Measurements from ENCODE around the gene RNF123. TPM values are rescaled to one million over a fixed set of nuclear protein-coding genes. Genes with fewer than 3 reads are reported as not detected.

The RNF123 gene
- total RNA-seq, 1 experiment from 2014 or later, result 40.6 TPM

DNA sequence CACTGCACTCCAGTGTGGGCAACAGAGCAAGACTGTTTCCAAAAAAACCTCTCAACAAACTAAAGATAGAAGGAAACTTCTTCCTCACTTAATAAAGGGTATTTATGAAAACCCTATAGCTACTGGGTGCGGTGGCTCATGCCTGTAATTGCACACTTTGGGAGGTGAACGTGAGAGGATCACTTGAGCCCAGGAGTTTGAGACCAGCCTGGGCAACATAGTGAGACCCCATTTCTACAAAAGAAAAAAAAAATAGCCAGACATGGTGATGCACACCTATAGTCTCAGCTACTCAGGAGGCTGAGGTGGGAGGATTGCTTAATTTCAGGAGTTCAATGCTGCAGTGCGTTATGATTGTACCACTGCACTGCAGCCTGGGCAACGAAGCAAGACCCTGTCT lies 74.6 kb downstream of the RNF123 start:
- no peaks in the 10 kb centered on the region for H3K27me3 ChIP-seq (ENCODE audit: insufficient read depth, low read length)
- H4K8ac ChIP-seq (replicated peaks; ENCODE audit: insufficient read length, low read depth, low read length), result no peak overlapping the region
- H4K5ac ChIP-seq (ENCODE audit: insufficient read length, low read depth, low read length), result no peak overlapping the region
- Mint-ChIP-seq H3K27me3 (ENCODE audit: low read depth) (no peaks in the 10 kb centered on the region), H3K4me1 (no peaks in the 10 kb centered on the region), H3K36me3 (ENCODE audit: insufficient read depth in 1 of 3, low read depth in 3 of 3) (no peaks in the 10 kb centered on the region; a peak in 1 of 7 replicates), H3K27ac (no peak overlapping the region), H3K4me3 (no peak overlapping the region), H3K9me3 (no peaks in the 10 kb centered on the region)
- H2BK15ac ChIP-seq (ENCODE audit: low read depth, low read length), result no peak overlapping the region
- peaks cover 14% of the 10 kb centered on the region for H3K79me1 ChIP-seq (ENCODE audit: insufficient read depth, low read depth, low read length, poor library complexity, severe bottlenecking)
- H2BK20ac ChIP-seq (ENCODE audit: low read depth, low read length, poor library complexity, severe bottlenecking), result no peak overlapping the region
- no peak for DNase-seq
- H3K4me1 ChIP-seq (ENCODE audit: insufficient read depth, low read length), result no peaks in the 10 kb centered on the region
- H3K23me2 ChIP-seq (ENCODE audit: insufficient read length, low read depth, low read length, poor library complexity, severe bottlenecking), result no peaks in the 10 kb centered on the region
- H2BK120ac ChIP-seq (ENCODE audit: low read depth, low read length, poor library complexity, severe bottlenecking), result no peak overlapping the region
- H2AK5ac ChIP-seq (ENCODE audit: insufficient read length, low read length), result no peak overlapping the region
- no peak overlapping the region for H3K18ac ChIP-seq (ENCODE audit: insufficient read length, low read depth, low read length)
- no peak overlapping the region for H3K27ac ChIP-seq (ENCODE audit: insufficient read length, low read depth, low read length)
- H3K9me3 ChIP-seq (ENCODE audit: control insufficient read depth, low read depth, low read length), result no peaks in the 10 kb centered on the region
- H3K23ac ChIP-seq (ENCODE audit: insufficient read length, low read depth, low read length), result no peak overlapping the region
- H3K4ac ChIP-seq (ENCODE audit: low read depth, low read length), result no peak overlapping the region
- H3K14ac ChIP-seq (ENCODE audit: insufficient read depth, low read length), result no peak overlapping the region
- TF ChIP-seq, protein P1, sequence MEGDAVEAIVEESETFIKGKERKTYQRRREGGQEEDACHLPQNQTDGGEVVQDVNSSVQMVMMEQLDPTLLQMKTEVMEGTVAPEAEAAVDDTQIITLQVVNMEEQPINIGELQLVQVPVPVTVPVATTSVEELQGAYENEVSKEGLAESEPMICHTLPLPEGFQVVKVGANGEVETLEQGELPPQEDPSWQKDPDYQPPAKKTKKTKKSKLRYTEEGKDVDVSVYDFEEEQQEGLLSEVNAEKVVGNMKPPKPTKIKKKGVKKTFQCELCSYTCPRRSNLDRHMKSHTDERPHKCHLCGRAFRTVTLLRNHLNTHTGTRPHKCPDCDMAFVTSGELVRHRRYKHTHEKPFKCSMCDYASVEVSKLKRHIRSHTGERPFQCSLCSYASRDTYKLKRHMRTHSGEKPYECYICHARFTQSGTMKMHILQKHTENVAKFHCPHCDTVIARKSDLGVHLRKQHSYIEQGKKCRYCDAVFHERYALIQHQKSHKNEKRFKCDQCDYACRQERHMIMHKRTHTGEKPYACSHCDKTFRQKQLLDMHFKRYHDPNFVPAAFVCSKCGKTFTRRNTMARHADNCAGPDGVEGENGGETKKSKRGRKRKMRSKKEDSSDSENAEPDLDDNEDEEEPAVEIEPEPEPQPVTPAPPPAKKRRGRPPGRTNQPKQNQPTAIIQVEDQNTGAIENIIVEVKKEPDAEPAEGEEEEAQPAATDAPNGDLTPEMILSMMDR (conservative IDR thresholded peaks at IDR 0.05), result no peak
- H3T11ph ChIP-seq (ENCODE audit: low read length), result no peak overlapping the region
- no peak overlapping the region for H3K4me2 ChIP-seq (ENCODE audit: insufficient read depth, insufficient read length, low read length)
- H2BK5ac ChIP-seq (ENCODE audit: insufficient read length, low read length), result no peak overlapping the region
- no peak overlapping the region for H2AFZ ChIP-seq (ENCODE audit: low read length)
- H4K91ac ChIP-seq (ENCODE audit: insufficient read length, low read depth, low read length), result no peak overlapping the region
- H3K9ac ChIP-seq (ENCODE audit: extremely low read depth, insufficient read length, low read length), result no peak overlapping the region
- no peaks in the 10 kb centered on the region for H4K20me1 ChIP-seq (ENCODE audit: control insufficient read depth, insufficient read depth, insufficient read length)
- H3K79me2 ChIP-seq (ENCODE audit: insufficient read depth, low read length), result no peaks in the 10 kb centered on the region; the same call in 1 of the 2 replicates
- no peak overlapping the region for H2BK12ac ChIP-seq (ENCODE audit: insufficient read length, low read depth, low read length)
- H3K56ac ChIP-seq (ENCODE audit: insufficient read length, low read depth, low read length), result no peak overlapping the region
- WGBS (ENCODE audit: extremely low coverage, insufficient read length, low lambda C conversion rate), result no CpG with 5 or more reads among the region's 4 CpGs

Data from H9 (cell line).